ENCODE results near the gene ASIC4.

The ASIC4 gene

DNA sequence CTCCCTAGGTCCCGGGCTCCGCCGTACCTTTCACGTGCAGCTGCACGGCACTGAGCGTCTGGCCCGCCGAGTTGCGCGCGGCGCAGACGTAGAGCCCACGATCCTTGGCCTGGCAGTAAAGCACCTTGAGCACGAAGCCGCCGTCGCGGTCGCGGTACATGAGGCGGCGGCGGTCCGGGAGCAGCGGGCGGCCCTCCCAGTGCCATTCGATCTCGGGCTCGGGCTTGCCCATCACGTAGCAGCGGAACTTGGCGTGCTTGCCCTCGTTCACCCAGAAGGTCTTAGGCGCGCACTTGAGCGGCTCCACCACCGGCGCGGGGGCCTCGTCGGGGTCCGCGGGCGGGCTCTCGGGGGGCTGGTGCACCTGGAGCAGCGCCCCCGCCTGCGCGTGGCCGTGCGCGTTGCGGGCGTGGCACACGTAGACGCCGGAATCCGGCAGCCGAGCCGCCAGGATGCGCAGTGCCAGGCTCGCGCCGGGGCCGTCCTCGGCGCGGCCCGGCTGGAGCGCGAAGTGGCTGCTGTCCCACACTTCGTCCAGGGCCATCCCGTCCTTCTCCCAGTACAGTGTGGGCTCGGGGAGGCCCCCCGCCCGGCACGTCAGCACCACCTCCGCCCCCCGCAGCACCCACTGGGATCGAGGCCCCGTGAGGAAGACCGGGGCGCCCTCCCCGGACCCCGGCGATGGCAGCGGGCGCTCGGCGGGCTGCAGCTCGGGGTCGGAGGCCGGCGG is 56.1 kb downstream of the ASIC4 start:
- Histone ChIP-seq H3K27ac (ENCODE audit: low read length) (no peak overlapping the region), H3K9ac (ENCODE audit: low read depth, low read length) (peak overlapping the region; percentile 72), H3K27me3 (ENCODE audit: insufficient read depth, low read length) (peaks cover 16% of the 10 kb centered on the region), H3K9me3 (ENCODE audit: insufficient read depth, low read depth, low read length) (no peaks in the 10 kb centered on the region), H3K4me1 (ENCODE audit: insufficient read depth, low read length) (peaks cover 19% of the 10 kb centered on the region; the same call in 1 of the 2 replicates), H3K36me3 (ENCODE audit: insufficient read depth, low read depth, low read length) (peaks cover 16% of the 10 kb centered on the region; the same call in 1 of the 2 replicates), H3K4me3 (ENCODE audit: low read length) (peak overlapping the region; percentile 68; the same call in 1 of the 2 replicates)

DNA sequence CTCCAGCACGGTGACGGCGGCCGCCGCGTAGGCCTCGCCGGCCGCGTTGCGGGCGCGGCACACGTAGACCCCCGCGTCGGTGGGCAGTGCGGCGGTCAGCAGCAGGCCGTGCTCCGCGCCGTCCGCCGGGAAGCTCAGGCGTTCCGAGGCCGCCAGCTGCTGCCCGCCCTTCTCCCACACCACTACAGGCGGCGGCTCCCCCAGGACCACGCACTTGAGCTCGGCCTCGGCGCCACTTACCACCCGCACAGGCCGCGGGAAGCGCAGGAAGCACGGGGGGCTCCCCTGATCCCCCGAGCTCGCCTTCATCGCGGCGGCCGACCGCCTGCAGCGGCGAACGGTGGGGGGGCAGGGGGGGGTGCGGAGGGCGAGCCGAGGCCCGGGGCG is 56.6 kb downstream of the ASIC4 start:
- peaks cover 16% of the 10 kb centered on the region; the same call in 1 of the 2 replicates for H3K36me3 ChIP-seq (ENCODE audit: insufficient read depth, low read depth, low read length)
- H3K9ac ChIP-seq (ENCODE audit: low read depth, low read length), result peak overlapping the region; percentile 72; the same call in 1 of the 2 replicates
- no peaks in the 10 kb centered on the region for H3K9me3 ChIP-seq (ENCODE audit: insufficient read depth, low read depth, low read length)
- no peak overlapping the region for H3K27ac ChIP-seq (ENCODE audit: low read length)
- H3K4me1 ChIP-seq (ENCODE audit: insufficient read depth, low read length), result peaks cover 17% of the 10 kb centered on the region; the same call in 1 of the 2 replicates
- peaks cover 19% of the 10 kb centered on the region for H3K27me3 ChIP-seq (ENCODE audit: insufficient read depth, low read length)
- peak overlapping the region; percentile 68; the same call in 1 of the 2 replicates for H3K4me3 ChIP-seq (ENCODE audit: low read length)

DNA sequence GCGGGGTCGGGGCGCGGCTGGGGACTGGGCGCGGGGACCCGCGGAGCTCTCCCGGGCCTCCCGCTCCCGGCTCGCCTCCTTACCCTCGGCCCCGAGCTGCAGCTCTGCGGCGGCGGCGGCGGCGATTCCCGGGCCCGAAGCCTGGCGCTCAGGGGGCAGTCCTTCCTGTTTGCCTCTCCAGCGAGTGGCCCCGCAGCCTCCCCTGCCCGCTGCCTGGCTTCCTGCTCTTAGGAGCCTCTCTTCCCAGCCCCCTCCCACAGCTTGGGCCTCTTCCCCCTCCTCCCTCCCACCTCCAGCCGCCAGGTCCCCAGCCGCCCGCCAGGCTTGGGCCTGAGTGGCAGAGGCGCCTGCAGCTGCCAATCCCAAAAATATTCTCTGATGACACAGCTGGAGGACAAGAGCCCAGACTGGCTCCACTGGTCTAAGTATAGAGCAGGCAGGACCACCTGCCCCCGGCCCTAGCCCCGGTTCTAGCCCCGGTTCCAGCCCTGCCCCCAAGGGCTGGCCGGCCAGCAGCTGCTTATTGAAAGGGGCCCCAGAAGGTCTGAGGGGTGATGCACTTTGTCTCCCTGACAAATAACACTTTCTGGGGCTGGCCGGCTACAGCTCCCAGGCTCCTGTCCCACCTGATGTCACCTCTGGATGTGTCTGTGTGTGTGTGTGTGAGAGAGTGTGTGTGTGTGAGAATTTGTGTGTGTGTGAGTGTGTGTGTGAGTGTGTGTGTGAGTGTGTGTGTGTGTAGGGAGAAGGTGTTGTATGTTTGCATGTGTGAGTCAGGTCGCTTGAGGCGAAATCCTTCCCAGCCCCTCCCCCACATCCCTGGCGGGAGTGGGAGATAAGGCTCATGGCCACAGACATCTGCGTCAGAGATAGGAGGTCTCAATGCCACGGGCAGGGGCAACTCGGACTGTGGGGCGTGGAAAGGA is 57.3 kb downstream of the ASIC4 start, which contains the start of gene OBSL1:
OBSL1 (minus strand) TSS at position 229 of the 926 bp plus-strand sequence. CDS start 307 bp downstream, outside the sequence.
- no peaks in the 10 kb centered on the region for H3K9me3 ChIP-seq (ENCODE audit: insufficient read depth, low read depth, low read length)
- peak within 1 kb of the TSS; percentile 7 for H3K27ac ChIP-seq (ENCODE audit: low read length)
- peaks cover 21% of the 10 kb centered on the region for H3K27me3 ChIP-seq (ENCODE audit: insufficient read depth, low read length)
- H3K4me1 ChIP-seq (ENCODE audit: insufficient read depth, low read length), result peaks cover 14% of the 10 kb centered on the region; the same call in 1 of the 2 replicates
- peaks cover 16% of the 10 kb centered on the region; the same call in 1 of the 2 replicates for H3K36me3 ChIP-seq (ENCODE audit: insufficient read depth, low read depth, low read length)
- peak within 1 kb of the TSS; percentile 72 for H3K9ac ChIP-seq (ENCODE audit: low read depth, low read length)
- peak within 1 kb of the TSS; percentile 68 for H3K4me3 ChIP-seq (ENCODE audit: low read length)

DNA sequence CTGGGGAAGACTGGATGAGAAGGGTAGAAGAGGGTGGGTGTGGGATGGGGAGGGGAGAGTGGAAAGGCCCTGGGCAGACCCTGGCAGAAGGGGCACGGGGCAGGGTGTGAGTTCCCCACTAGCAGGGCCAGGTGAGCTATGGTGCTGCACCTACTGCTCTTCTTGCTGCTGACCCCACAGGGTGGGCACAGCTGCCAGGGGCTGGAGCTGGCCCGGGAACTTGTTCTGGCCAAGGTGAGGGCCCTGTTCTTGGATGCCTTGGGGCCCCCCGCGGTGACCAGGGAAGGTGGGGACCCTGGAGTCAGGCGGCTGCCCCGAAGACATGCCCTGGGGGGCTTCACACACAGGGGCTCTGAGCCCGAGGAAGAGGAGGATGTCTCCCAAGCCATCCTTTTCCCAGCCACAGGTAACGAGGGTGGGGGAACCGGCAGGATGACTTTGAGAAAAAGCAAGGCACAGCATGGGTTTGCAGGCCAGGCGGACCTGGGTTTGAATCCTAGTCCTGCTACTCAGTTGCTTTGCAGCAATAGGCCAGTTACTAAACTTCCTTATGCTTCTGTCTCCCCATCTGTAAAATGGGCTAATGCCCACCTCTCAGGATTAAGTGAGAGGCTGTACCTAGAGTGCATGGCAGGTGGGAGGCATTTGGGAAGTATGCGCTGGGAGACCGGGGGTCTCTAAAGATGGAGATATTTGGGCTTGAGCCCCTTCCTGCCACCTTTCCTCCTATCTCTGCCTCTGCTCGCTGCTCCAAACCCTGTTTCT is 58.1 kb downstream of the ASIC4 start, which contains the start of gene INHA:
INHA (plus strand) TSS at position 74 of the 765 bp plus-strand sequence; CDS start at position 139, 65 bp downstream.
- Histone ChIP-seq H3K4me1 (ENCODE audit: insufficient read depth, low read length) (peaks cover 21% of the 10 kb centered on the region; the same call in 1 of the 2 replicates), H3K27ac (ENCODE audit: low read length) (peak within 1 kb of the TSS; percentile 7), H3K4me3 (ENCODE audit: low read length) (peak within 1 kb of the TSS; percentile 68), H3K9ac (ENCODE audit: low read depth, low read length) (peak within 1 kb of the TSS; percentile 70; the same call in 1 of the 2 replicates), H3K9me3 (ENCODE audit: insufficient read depth, low read depth, low read length) (no peaks in the 10 kb centered on the region), H3K36me3 (ENCODE audit: insufficient read depth, low read depth, low read length) (peaks cover 11% of the 10 kb centered on the region; the same call in 1 of the 2 replicates), H3K27me3 (ENCODE audit: insufficient read depth, low read length) (peaks cover 24% of the 10 kb centered on the region)

DNA sequence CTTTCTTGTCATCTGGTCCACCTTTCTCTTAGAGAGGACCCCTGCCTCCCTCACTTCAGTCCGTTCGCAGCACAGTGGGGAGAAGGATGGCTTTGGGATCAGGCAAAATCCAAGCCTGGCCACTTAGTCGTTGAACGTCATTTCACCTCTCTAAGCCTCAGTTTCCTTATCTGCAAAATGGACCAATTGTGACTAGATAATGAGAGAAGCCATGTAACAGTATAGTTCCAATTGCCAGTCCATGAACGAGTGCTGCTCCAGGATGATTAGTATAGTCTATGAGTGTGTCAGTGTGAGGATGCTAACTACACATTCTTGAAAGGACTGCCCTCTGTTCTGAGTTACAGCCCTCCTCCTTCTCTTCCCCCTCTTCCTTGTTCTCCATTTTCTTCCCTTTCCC is 58.9 kb downstream of the ASIC4 start:
- Histone ChIP-seq H3K27me3 (ENCODE audit: insufficient read depth, low read length) (peaks cover 27% of the 10 kb centered on the region), H3K27ac (ENCODE audit: low read length) (no peak overlapping the region), H3K4me1 (ENCODE audit: insufficient read depth, low read length) (peaks cover 22% of the 10 kb centered on the region; the same call in 1 of the 2 replicates), H3K4me3 (ENCODE audit: low read length) (no peak overlapping the region), H3K36me3 (ENCODE audit: insufficient read depth, low read depth, low read length) (peaks cover 7% of the 10 kb centered on the region; the same call in 1 of the 2 replicates), H3K9ac (ENCODE audit: low read depth, low read length) (no peak overlapping the region), H3K9me3 (ENCODE audit: insufficient read depth, low read depth, low read length) (no peaks in the 10 kb centered on the region)

DNA sequence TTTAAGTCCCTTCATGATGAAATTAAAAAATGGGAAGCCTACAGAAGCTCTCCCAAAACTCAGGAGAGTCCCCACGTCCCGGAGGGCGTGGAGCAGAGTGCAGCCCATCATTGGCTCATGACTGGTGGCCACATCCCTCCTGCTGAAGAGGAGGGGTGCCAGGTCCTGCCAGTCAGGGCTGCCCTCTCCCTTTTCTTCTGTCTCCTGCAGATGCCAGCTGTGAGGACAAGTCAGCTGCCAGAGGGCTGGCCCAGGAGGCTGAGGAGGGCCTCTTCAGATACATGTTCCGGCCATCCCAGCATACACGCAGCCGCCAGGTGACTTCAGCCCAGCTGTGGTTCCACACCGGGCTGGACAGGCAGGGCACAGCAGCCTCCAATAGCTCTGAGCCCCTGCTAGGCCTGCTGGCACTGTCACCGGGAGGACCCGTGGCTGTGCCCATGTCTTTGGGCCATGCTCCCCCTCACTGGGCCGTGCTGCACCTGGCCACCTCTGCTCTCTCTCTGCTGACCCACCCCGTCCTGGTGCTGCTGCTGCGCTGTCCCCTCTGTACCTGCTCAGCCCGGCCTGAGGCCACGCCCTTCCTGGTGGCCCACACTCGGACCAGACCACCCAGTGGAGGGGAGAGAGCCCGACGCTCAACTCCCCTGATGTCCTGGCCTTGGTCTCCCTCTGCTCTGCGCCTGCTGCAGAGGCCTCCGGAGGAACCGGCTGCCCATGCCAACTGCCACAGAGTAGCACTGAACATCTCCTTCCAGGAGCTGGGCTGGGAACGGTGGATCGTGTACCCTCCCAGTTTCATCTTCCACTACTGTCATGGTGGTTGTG is 60.4 kb downstream of the ASIC4 start:
- no peak overlapping the region for H3K9ac ChIP-seq (ENCODE audit: low read depth, low read length)
- no peaks in the 10 kb centered on the region for H3K9me3 ChIP-seq (ENCODE audit: insufficient read depth, low read depth, low read length)
- H3K36me3 ChIP-seq (ENCODE audit: insufficient read depth, low read depth, low read length), result no peaks in the 10 kb centered on the region
- H3K4me3 ChIP-seq (ENCODE audit: low read length), result no peak overlapping the region
- peaks cover 27% of the 10 kb centered on the region; the same call in 1 of the 2 replicates for H3K4me1 ChIP-seq (ENCODE audit: insufficient read depth, low read length)
- H3K27me3 ChIP-seq (ENCODE audit: insufficient read depth, low read length), result peaks cover 21% of the 10 kb centered on the region
- H3K27ac ChIP-seq (ENCODE audit: low read length), result no peak overlapping the region

DNA sequence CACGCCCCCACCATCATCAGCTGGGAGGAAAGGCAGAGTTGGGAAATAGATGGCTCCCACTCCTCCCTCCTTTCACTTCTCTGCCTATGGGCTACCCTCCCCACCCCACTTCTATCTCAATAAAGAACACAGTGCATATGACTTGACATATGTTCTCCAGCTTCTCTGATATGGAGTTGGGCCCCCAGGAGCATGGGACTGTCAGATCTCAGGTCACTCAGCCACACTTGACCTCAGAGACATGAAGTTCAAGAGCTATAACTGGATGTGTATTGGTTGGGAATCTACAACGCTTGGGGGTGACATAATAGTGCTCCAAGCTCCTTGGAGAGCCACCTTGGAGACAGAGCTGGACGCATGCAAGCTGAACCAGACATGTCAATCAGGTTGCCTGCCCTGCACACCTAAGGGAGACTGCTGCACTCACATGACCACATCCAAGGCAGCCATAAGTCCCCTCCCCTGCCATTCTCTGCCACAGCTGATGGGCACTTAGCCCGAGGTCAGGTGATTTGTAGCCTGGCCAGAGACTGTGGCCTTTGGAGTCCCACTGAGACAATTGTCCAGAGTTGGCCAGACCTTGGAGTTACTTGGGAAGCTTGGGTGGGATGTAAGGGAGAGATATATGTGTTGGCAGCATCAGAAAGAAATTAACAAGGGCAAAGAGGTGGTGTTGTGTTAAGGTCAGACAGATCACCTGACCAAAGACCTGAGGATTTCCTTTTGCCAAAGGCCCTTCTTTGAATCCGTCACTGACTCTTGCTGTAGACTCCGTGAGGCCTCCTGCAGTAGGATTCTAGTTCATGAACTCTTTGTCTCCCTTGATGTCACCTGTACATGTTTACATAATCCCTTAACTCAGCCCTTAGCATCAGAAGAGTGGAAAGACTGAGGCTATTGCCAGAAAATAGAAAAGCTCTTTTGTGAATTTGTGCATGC is 61.6 kb downstream of the ASIC4 start:
- Histone ChIP-seq H3K9ac (ENCODE audit: low read depth, low read length) (peak overlapping the region; percentile 41; the same call in 1 of the 2 replicates), H3K9me3 (ENCODE audit: insufficient read depth, low read depth, low read length) (no peaks in the 10 kb centered on the region), H3K27ac (ENCODE audit: low read length) (no peak overlapping the region), H3K36me3 (ENCODE audit: insufficient read depth, low read depth, low read length) (no peaks in the 10 kb centered on the region), H3K27me3 (ENCODE audit: insufficient read depth, low read length) (peaks cover 11% of the 10 kb centered on the region), H3K4me3 (ENCODE audit: low read length) (no peak overlapping the region), H3K4me1 (ENCODE audit: insufficient read depth, low read length) (peaks cover 27% of the 10 kb centered on the region; the same call in 1 of the 2 replicates)

DNA sequence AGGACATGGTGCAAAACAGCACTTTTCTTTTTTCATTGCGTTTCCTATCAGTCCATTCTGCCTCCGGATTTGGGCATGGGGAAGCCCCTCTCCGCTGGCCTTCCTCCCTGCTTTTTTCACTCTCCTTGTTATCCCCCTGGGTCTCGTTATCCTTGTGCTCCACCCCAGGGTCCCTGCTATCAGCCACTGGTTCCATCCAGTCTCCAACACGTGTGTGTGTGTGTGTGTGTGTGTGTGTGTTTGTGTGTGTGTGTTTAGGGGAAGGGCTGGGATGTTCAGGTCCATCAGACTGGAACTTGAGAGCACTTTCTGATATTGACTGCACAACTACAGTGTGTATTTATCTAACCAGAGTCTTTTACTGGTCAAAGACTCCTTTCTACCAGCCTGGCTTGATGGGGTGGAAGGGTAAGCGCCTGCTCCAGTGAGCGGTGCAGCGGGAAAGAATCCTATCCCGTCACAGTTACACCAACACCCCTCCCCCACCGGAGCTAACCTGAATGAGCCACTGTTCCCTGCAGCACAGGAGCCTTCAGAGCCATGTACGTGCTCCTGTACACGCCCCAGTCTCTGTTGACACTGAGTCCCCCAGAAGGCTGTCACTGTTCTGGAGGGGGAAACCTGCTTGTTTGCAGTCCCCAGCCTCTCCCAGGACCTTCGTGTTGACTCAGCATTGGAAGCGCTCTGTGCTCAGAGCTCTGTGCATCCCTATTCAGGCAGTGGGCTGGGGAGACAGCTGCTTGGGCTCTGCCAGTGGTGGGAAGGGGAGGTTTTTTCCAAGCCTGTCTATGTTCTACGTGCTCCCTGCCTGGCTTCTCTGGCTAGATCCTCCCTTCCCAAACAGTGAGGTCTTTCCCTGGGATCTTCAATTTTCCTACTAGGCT is 62.5 kb downstream of the ASIC4 start:
- no peaks in the 10 kb centered on the region for H3K9me3 ChIP-seq (ENCODE audit: insufficient read depth, low read depth, low read length)
- H3K27me3 ChIP-seq (ENCODE audit: insufficient read depth, low read length), result peaks cover 11% of the 10 kb centered on the region
- H3K36me3 ChIP-seq (ENCODE audit: insufficient read depth, low read depth, low read length), result no peaks in the 10 kb centered on the region
- no peak overlapping the region for H3K27ac ChIP-seq (ENCODE audit: low read length)
- peak overlapping the region; percentile 41; the same call in 1 of the 2 replicates for H3K9ac ChIP-seq (ENCODE audit: low read depth, low read length)
- peaks cover 24% of the 10 kb centered on the region; the same call in 1 of the 2 replicates for H3K4me1 ChIP-seq (ENCODE audit: insufficient read depth, low read length)
- H3K4me3 ChIP-seq (ENCODE audit: low read length), result peak overlapping the region; percentile 43; the same call in 1 of the 2 replicates
